Karpas-422 (cell line): ENCODE results near the gene ZSWIM5. TPM values are rescaled to one million over a fixed set of nuclear protein-coding genes. Genes with fewer than 3 reads are reported as not detected.
"Not testable (repeated sequence)": the region's sequence is repeated elsewhere in the genome, so short reads cannot be mapped to it uniquely, and the experiment has no call there.

ENCODE experiments used
- DNase-seq: peaks from one replicate; pipeline ENCODE4 v3.0.0-alpha.2; 2015
- H2AFZ ChIP-seq: fragments of 200-600 bp; sonication (generic); 2 replicates; pipeline ENCODE4 v1.6.1; 2014; ENCODE audit warnings: antibody characterized with exemption, low read length, mixed read lengths
- H3K27ac ChIP-seq: fragments of 200-600 bp; sonication (generic); 2 replicates; pipeline ENCODE4 v1.5.1; 2014; ENCODE audit warnings: mild to moderate bottlenecking, low read length, moderate library complexity
- H3K27me3 ChIP-seq: fragments of 200-600 bp; sonication (generic); 2 replicates; pipeline ENCODE4 v1.6.1; 2014; ENCODE audit warnings: low read length, mixed read lengths
- H3K36me3 ChIP-seq: fragments of 200-600 bp; sonication (generic); 2 replicates; pipeline ENCODE4 v1.6.1; 2014; ENCODE audit warnings: low read length, mixed read lengths; ENCODE audit not compliant: insufficient read depth
- H3K4me1 ChIP-seq: fragments of 200-600 bp; sonication (generic); 2 replicates; pipeline ENCODE4 v1.6.1; 2014; ENCODE audit warnings: mild to moderate bottlenecking, low read length, mixed read lengths
- H3K4me2 ChIP-seq: fragments of 200-600 bp; sonication (generic); 2 replicates; pipeline ENCODE4 v1.6.1; 2014; ENCODE audit warnings: low read length, low read depth, mild to moderate bottlenecking; ENCODE audit not compliant: poor library complexity, severe bottlenecking
- H3K4me3 ChIP-seq: fragments of 200-600 bp; sonication (generic); 2 replicates; pipeline ENCODE4 v1.5.1; 2014; ENCODE audit warnings: mild to moderate bottlenecking, antibody characterized with exemption, low read length, mixed read lengths
- H3K79me2 ChIP-seq: fragments of 200-600 bp; sonication (generic); 2 replicates; pipeline ENCODE4 v1.6.1; 2014; ENCODE audit warnings: mild to moderate bottlenecking, low read length, mixed read lengths
- H3K9ac ChIP-seq: fragments of 200-600 bp; sonication (generic); 2 replicates; pipeline ENCODE4 v1.6.0; 2014; ENCODE audit warnings: low read length
- H3K9me2 ChIP-seq: fragments of 200-600 bp; sonication (generic), shearing (Covaris generic); replicated peaks from 2 replicates; pipeline ENCODE4 v1.6.0; 2014; ENCODE audit warnings: mild to moderate bottlenecking, low read length, moderate library complexity; ENCODE audit not compliant: insufficient read depth
- H3K9me3 ChIP-seq: fragments of 300-700, 200-600 bp; sonication (generic); 2 replicates; pipeline ENCODE4 v1.6.1; 2014; ENCODE audit warnings: low read length, mixed read lengths
- H4K20me1 ChIP-seq: fragments of 200-600 bp; sonication (generic); 2 replicates; pipeline ENCODE4 v1.6.1; 2014; ENCODE audit warnings: mild to moderate bottlenecking, antibody characterized with exemption, low read length, low read depth; ENCODE audit not compliant: insufficient read depth
- total RNA-seq: library from RNA; depleted of rRNA; stranded (reverse); fragments of >200 nt; shearing (Covaris generic); gene quantifications from 2 replicates; pipeline ENCODE4 v1.2.3, GENCODE V29; 2014; ENCODE audit warnings: low replicate concordance

The ZSWIM5 gene
- total RNA-seq, 1 experiment from 2014 or later = 0.04 TPM

- H3K4me1 ChIP-seq = peaks cover 5% of the 10 kb centered on the region
- no peak for DNase-seq
Observed at GRCh38 chr1:45238846-45239245, 32.4 kb upstream of the ZSWIM5 start.

GRCh38 chr1:45236136-45236535, 29.7 kb upstream of the ZSWIM5 start:
- H3K27ac ChIP-seq = no peak overlapping the region
- no peaks in the 10 kb centered on the region for H4K20me1 ChIP-seq
- no peak overlapping the region for H3K4me2 ChIP-seq
- H3K36me3 ChIP-seq = no peaks in the 10 kb centered on the region
- no peaks in the 10 kb centered on the region for H3K27me3 ChIP-seq
- no peaks in the 10 kb centered on the region for H3K9me3 ChIP-seq
- H3K9ac ChIP-seq = no peak overlapping the region
- H3K4me3 ChIP-seq = no peak overlapping the region
- H2AFZ ChIP-seq = no peak overlapping the region
- no peaks in the 10 kb centered on the region for H3K9me2 ChIP-seq
- H3K79me2 ChIP-seq = no peaks in the 10 kb centered on the region
- peak; percentile 29 for DNase-seq
- no peaks in the 10 kb centered on the region for H3K4me1 ChIP-seq

More at GRCh38 chr1:45238846-45239245, 32.4 kb upstream of the ZSWIM5 start:
- no peak overlapping the region for H3K4me3 ChIP-seq
- no peaks in the 10 kb centered on the region for H3K27me3 ChIP-seq
- no peak overlapping the region for H3K9ac ChIP-seq
- H3K9me2 ChIP-seq = no peaks in the 10 kb centered on the region
- H2AFZ ChIP-seq = no peak overlapping the region
- no peaks in the 10 kb centered on the region for H3K36me3 ChIP-seq
- no peaks in the 10 kb centered on the region for H3K79me2 ChIP-seq
- no peak overlapping the region for H3K27ac ChIP-seq
- H4K20me1 ChIP-seq = no peaks in the 10 kb centered on the region
- H3K9me3 ChIP-seq = no peaks in the 10 kb centered on the region
- no peak overlapping the region for H3K4me2 ChIP-seq

DNA sequence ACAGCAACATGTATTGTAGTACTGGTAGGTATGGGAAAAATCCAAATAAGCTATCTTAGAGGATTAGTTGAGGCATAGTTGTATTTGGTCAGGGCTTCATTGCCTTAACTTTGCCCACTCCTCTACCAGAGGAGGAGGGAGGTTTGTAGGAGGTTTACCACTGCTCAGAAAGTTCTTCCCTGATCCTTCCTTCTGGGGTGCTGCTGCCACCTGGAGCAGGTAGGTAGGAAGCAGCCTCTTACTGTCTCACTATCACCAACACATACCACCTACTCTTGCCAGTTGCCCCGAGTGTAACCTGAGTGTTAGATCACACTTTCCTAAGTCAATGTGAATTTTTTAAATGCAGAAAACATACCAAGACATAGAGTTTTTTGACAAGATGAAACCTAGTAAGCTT, 24.1 kb upstream of the ZSWIM5 start:
- no peaks in the 10 kb centered on the region for H3K36me3 ChIP-seq
- H3K4me1 ChIP-seq = no peaks in the 10 kb centered on the region
- no peak overlapping the region for H2AFZ ChIP-seq
- no peaks in the 10 kb centered on the region for H3K27me3 ChIP-seq
- no peaks in the 10 kb centered on the region for H3K79me2 ChIP-seq
- H3K9me2 ChIP-seq = no peaks in the 10 kb centered on the region
- no peak overlapping the region for H3K4me3 ChIP-seq
- no peak overlapping the region for H3K9ac ChIP-seq
- peak; percentile 47 for DNase-seq
- no peak overlapping the region for H3K4me2 ChIP-seq
- H3K9me3 ChIP-seq = no peaks in the 10 kb centered on the region
- H4K20me1 ChIP-seq = no peaks in the 10 kb centered on the region
- H3K27ac ChIP-seq = no peak overlapping the region

GRCh38 chr1:45225598-45225997, 19.2 kb upstream of the ZSWIM5 start:
- no peaks in the 10 kb centered on the region for H3K79me2 ChIP-seq
- H4K20me1 ChIP-seq = no peaks in the 10 kb centered on the region
- no peaks in the 10 kb centered on the region for H3K9me2 ChIP-seq
- no peak overlapping the region for H3K4me2 ChIP-seq
- no peak for DNase-seq
- no peaks in the 10 kb centered on the region for H3K36me3 ChIP-seq
- no peaks in the 10 kb centered on the region for H3K27me3 ChIP-seq
- no peaks in the 10 kb centered on the region for H3K9me3 ChIP-seq
- no peak overlapping the region; the same call in 1 of the 2 replicates for H2AFZ ChIP-seq
- H3K27ac ChIP-seq = no peak overlapping the region
- H3K4me1 ChIP-seq = no peaks in the 10 kb centered on the region
- no peak overlapping the region for H3K9ac ChIP-seq
- H3K4me3 ChIP-seq = no peak overlapping the region

DNA sequence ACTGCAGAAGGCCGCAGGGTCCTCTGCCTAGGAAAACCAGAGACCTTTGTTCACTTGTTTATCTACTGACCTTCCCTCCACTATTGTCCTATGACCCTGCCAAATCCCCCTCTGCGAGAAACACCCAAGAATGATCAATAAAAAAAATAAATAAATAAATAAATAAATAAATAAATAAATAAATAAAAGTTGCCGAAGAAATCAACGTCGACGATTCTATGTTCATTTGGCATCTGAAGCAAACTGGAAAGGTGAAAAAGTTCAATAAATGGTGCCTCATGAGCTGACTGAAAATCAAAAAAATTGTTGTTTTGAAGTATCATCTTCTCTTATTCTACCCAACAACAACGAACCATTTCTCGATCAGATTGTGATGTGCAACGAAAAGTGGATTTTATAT, 17.3 kb upstream of the ZSWIM5 start:
- H3K4me2 ChIP-seq, DNase-seq, H3K36me3 ChIP-seq, H3K9me3 ChIP-seq, H3K9me2 ChIP-seq, H4K20me1 ChIP-seq, H3K79me2 ChIP-seq, H3K27ac ChIP-seq, H2AFZ ChIP-seq, H3K27me3 ChIP-seq, H3K4me1 ChIP-seq, H3K4me3 ChIP-seq, H3K9ac ChIP-seq: not testable (repeated sequence)

- Histone ChIP-seq H3K9me2 (no peaks in the 10 kb centered on the region), H3K27me3 (no peaks in the 10 kb centered on the region), H3K9ac (no peak overlapping the region), H3K4me2 (no peak overlapping the region), H3K4me1 (peaks cover 25% of the 10 kb centered on the region), H3K79me2 (no peaks in the 10 kb centered on the region), H3K27ac (no peak overlapping the region), H3K36me3 (no peaks in the 10 kb centered on the region; the same call in 1 of the 2 replicates), H4K20me1 (no peaks in the 10 kb centered on the region), H2AFZ (no peak overlapping the region), H3K4me3 (no peak overlapping the region), H3K9me3 (no peaks in the 10 kb centered on the region)
- no peak for DNase-seq
Observed at GRCh38 chr1:45221716-45222115, 15.3 kb upstream of the ZSWIM5 start.

DNA sequence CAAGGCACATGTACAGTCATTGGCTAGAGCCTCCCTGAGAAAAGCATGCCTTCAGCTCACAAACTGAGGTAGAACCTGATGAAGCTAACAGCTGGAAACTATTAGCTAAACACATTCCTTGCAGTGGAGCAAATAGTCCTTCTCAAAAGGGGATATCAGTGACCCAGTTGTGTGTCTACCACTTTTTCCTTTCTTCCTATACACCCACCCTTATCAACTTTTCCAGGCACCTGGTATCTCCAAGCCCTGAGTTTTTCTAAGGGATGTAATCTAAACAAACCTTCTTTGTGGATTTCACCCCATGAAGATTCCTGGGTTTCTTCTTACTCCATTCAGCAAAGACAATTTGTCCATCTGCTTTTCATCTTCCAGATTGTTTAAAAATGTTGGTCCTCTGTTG, 10.5 kb upstream of the ZSWIM5 start:
- no peaks in the 10 kb centered on the region for H4K20me1 ChIP-seq
- peak overlapping the region; percentile 31 for H3K4me3 ChIP-seq
- peak overlapping the region; percentile 63 for H3K4me2 ChIP-seq
- no peak for DNase-seq
- H3K27ac ChIP-seq = peak overlapping the region; percentile 60
- no peaks in the 10 kb centered on the region for H3K79me2 ChIP-seq
- peak overlapping the region; percentile 66 for H2AFZ ChIP-seq
- peaks cover 48% of the 10 kb centered on the region for H3K4me1 ChIP-seq
- H3K9me3 ChIP-seq = no peaks in the 10 kb centered on the region
- H3K36me3 ChIP-seq = no peaks in the 10 kb centered on the region; the same call in 1 of the 2 replicates
- no peaks in the 10 kb centered on the region for H3K27me3 ChIP-seq
- H3K9ac ChIP-seq = no peak overlapping the region; the same call in 1 of the 2 replicates
- H3K9me2 ChIP-seq = no peaks in the 10 kb centered on the region

DNA sequence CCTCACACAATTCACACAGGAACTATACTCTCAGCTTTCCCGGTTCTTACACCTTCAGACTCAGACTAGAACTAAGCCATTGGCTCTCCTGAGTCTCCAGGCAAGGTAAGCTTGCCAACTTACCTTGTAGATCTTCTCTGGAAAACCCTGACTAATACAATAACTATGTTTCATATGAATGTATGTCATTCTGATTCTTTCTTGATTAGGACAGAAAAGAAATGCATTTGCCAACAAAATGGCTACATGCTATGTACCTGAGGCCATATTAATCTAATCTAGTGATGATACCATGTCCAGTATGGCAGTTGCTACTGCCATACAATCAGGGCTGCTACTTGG, 9.8 kb upstream of the ZSWIM5 start:
- Histone ChIP-seq H3K36me3 (no peaks in the 10 kb centered on the region; the same call in 1 of the 2 replicates), H3K9me2 (no peaks in the 10 kb centered on the region), H3K4me3 (no peak overlapping the region)

More for the DNA sequence above, 9.8 kb upstream of the ZSWIM5 start:
- no peaks in the 10 kb centered on the region for H3K79me2 ChIP-seq
- H4K20me1 ChIP-seq = no peaks in the 10 kb centered on the region
- H3K4me2 ChIP-seq = no peak overlapping the region
- no peak overlapping the region for H2AFZ ChIP-seq
- H3K27ac ChIP-seq = no peak overlapping the region
- H3K9me3 ChIP-seq = no peaks in the 10 kb centered on the region
- no peaks in the 10 kb centered on the region for H3K27me3 ChIP-seq
- H3K4me1 ChIP-seq = peaks cover 48% of the 10 kb centered on the region
- H3K9ac ChIP-seq = no peak overlapping the region
- no peak for DNase-seq
